ENCODE measurements around the gene GADL1. TPM values are rescaled to one million over a fixed set of nuclear protein-coding genes. Genes with fewer than 3 reads are reported as not detected.

Gene GADL1
- polyA plus RNA-seq, 1 donor (not counting 4 experiments of a cell fraction or from before 2014, with no cell fraction given) = not detected

- H3K36me3 ChIP-seq (ENCODE audit: control insufficient read depth in 2 of 2, extremely low read depth in 1 of 2, insufficient read depth in 2 of 2, low read length in 2 of 2) = no peaks in the 10 kb centered on the region
- dilution Hi-C loops (cut with MboI; ENCODE audit: extremely low pct_ligation_motif_present, low sequenced_read_pairs) = no loop called here
Measured at GRCh38 chr3:30728143-30728542, 166.3 kb downstream of the GADL1 start.

GRCh38 chr3:30724863-30725262 is 169.6 kb downstream of the GADL1 start:
- peaks cover 11% of the 10 kb centered on the region for H3K4me1 ChIP-seq (ENCODE audit: control insufficient read depth, extremely low read depth, insufficient read depth, low read length)
- TF ChIP-seq CTCF (optimal IDR thresholded peaks at IDR 0.05 in 1 of 3, IDR thresholded peaks at IDR 0.05 in 1 of 3, conservative IDR thresholded peaks at IDR 0.05 in 1 of 3; ENCODE audit: extremely low read depth in 1 of 3, insufficient read depth in 2 of 3, low read length in 3 of 3) = no peak
- no peak for TF ChIP-seq EZH2 (IDR thresholded peaks at IDR 0.05; ENCODE audit: low read length)
- no peak overlapping the region for H3K9ac ChIP-seq (ENCODE audit: control insufficient read depth, extremely low read depth, insufficient read depth, low read length)
- DNase-seq (ENCODE audit: low read depth, low spot score) = no peak
- H3K4me3 ChIP-seq (ENCODE audit: control insufficient read depth in 2 of 3, extremely low read depth in 1 of 3, insufficient read depth in 2 of 3, low read depth in 1 of 3, low read length in 3 of 3) = no peak overlapping the region
- no peak overlapping the region for H3K4me2 ChIP-seq (ENCODE audit: control insufficient read depth, extremely low read depth, insufficient read depth, low read depth, low read length)
- no peaks in the 10 kb centered on the region for H3K9me1 ChIP-seq (ENCODE audit: control insufficient read depth, extremely low read depth, insufficient read depth, low read length)
- H4K20me1 ChIP-seq (ENCODE audit: control insufficient read depth, extremely low read depth, insufficient read depth, low read length) = no peaks in the 10 kb centered on the region
- H3K79me2 ChIP-seq (ENCODE audit: control insufficient read depth, insufficient read depth, low read length) = no peaks in the 10 kb centered on the region
- no peaks in the 10 kb centered on the region for H3K36me3 ChIP-seq (ENCODE audit: control insufficient read depth in 2 of 2, extremely low read depth in 1 of 2, insufficient read depth in 2 of 2, low read length in 2 of 2)
- H2AFZ ChIP-seq (ENCODE audit: control insufficient read depth, low read length) = no peak overlapping the region
- no peaks in the 10 kb centered on the region for H3K9me3 ChIP-seq (ENCODE audit: control insufficient read depth, low read depth, low read length)
- H3K27ac ChIP-seq (ENCODE audit: control insufficient read depth, insufficient read depth, low read length) = no peak overlapping the region
- FAIRE-seq = no peak
- no peaks in the 10 kb centered on the region for H3K27me3 ChIP-seq (ENCODE audit: control insufficient read depth, extremely low read depth, insufficient read depth, low read length)
- dilution Hi-C loops (cut with MboI; ENCODE audit: extremely low pct_ligation_motif_present, low sequenced_read_pairs) = no loop called here

More at GRCh38 chr3:30728143-30728542, 166.3 kb downstream of the GADL1 start:
- TF ChIP-seq EZH2 (IDR thresholded peaks at IDR 0.05; ENCODE audit: low read length) (no peak), CTCF (optimal IDR thresholded peaks at IDR 0.05 in 1 of 3, IDR thresholded peaks at IDR 0.05 in 1 of 3, conservative IDR thresholded peaks at IDR 0.05 in 1 of 3; ENCODE audit: extremely low read depth in 1 of 3, insufficient read depth in 2 of 3, low read length in 3 of 3) (no peak)
- no peak overlapping the region for H3K9ac ChIP-seq (ENCODE audit: control insufficient read depth, extremely low read depth, insufficient read depth, low read length)
- H3K79me2 ChIP-seq (ENCODE audit: control insufficient read depth, insufficient read depth, low read length) = no peaks in the 10 kb centered on the region
- no peak for DNase-seq (ENCODE audit: low read depth, low spot score)
- no peaks in the 10 kb centered on the region for H3K27me3 ChIP-seq (ENCODE audit: control insufficient read depth, extremely low read depth, insufficient read depth, low read length)
- H3K4me1 ChIP-seq (ENCODE audit: control insufficient read depth, extremely low read depth, insufficient read depth, low read length) = no peaks in the 10 kb centered on the region
- H4K20me1 ChIP-seq (ENCODE audit: control insufficient read depth, extremely low read depth, insufficient read depth, low read length) = no peaks in the 10 kb centered on the region
- no peak overlapping the region for H3K4me3 ChIP-seq (ENCODE audit: control insufficient read depth in 2 of 3, extremely low read depth in 1 of 3, insufficient read depth in 2 of 3, low read depth in 1 of 3, low read length in 3 of 3)
- H3K27ac ChIP-seq (ENCODE audit: control insufficient read depth, insufficient read depth, low read length) = no peak overlapping the region
- H3K4me2 ChIP-seq (ENCODE audit: control insufficient read depth, extremely low read depth, insufficient read depth, low read depth, low read length) = no peak overlapping the region
- no peak for FAIRE-seq
- H2AFZ ChIP-seq (ENCODE audit: control insufficient read depth, low read length) = no peak overlapping the region
- H3K9me1 ChIP-seq (ENCODE audit: control insufficient read depth, extremely low read depth, insufficient read depth, low read length) = peaks cover 2% of the 10 kb centered on the region
- no peaks in the 10 kb centered on the region for H3K9me3 ChIP-seq (ENCODE audit: control insufficient read depth, low read depth, low read length)
